GM12864 (cell line): ENCODE measurements around the gene ZNF774.
"Not testable (repeated sequence)": the region's sequence is repeated elsewhere in the genome, so short reads cannot be mapped to it uniquely, and the experiment has no call there.

Experiments used
- DNase-seq: peaks from one replicate; pipeline ENCODE4 v3.0.0-alpha.2; 2011; ENCODE audit warnings: low read depth
- H3K4me3 ChIP-seq: 2 replicates; pipeline ENCODE4 v1.5.1; 2011; ENCODE audit warnings: mild to moderate bottlenecking, low read depth, low read length, control low read depth
- CTCF ChIP-seq: IDR thresholded peaks from 2 replicates; pipeline ENCODE4 v1.5.1; 2011; ENCODE audit warnings: low read depth, mild to moderate bottlenecking, moderate library complexity, low read length, control low read depth, inconsistent platforms; ENCODE audit errors: missing control alignments

ZNF774 gene

DNA sequence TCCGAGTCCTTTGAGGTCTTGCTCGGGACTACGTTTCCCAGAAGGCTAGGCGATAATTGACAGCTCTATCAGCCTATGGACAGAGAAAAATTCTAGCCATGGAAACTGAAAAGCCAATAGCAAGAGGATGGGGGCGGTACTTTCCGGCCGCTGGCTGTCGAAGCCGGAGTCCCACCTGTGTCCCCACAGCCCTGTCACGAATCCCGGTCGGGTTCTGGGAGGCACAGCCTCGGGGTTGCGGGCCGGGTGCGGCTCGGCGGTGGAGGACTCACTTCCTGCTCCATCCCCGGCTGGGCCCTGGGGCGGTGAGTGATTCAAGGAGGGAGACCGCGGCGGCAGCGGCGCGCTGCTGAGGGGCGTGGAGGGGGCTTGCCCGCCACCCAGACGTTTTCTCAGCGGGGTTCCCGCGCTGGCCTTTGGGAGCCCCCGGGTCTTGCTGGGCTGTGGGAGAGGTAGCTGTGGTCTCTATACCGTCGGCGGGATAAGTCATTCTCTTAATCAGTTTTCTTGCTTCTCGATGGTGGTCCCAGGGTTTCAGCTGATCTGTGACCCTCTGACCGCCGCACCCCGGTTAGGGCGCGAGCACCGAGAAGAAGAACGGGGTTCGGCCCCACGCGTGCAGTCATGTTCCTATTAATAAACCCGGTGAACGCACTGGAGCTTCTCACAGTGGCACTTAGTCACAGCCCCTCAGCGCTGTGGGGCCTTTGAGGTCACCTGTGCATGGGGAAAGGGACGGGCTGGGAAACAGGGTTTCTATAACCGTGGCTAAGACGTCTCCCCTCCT is at the start of gene ZNF774:
Gene ZNF774 (plus strand): TSS at position 178 of the 787 bp plus-strand sequence. CDS start 2,377 bp downstream, outside the sequence.
- TF ChIP-seq CTCF, result no peak
- H3K4me3 ChIP-seq, result peak within 1 kb of the TSS; percentile 75
- DNase-seq, result peak; percentile 95

GRCh38 chr15:90305355-90305754 is 46.7 kb upstream of the ZNF774 start:
- H3K4me3 ChIP-seq, DNase-seq: not testable (repeated sequence)

- TF ChIP-seq CTCF, result no peak
- no peak for DNase-seq
- no peak overlapping the region for H3K4me3 ChIP-seq
Observed at GRCh38 chr15:90305932-90306331, 46.2 kb upstream of the ZNF774 start.

GRCh38 chr15:90306560-90306959 is 45.5 kb upstream of the ZNF774 start:
- no peak overlapping the region; the same call in 1 of the 2 replicates for H3K4me3 ChIP-seq
- TF ChIP-seq CTCF, result no peak
- DNase-seq, result peak; percentile 39

DNA sequence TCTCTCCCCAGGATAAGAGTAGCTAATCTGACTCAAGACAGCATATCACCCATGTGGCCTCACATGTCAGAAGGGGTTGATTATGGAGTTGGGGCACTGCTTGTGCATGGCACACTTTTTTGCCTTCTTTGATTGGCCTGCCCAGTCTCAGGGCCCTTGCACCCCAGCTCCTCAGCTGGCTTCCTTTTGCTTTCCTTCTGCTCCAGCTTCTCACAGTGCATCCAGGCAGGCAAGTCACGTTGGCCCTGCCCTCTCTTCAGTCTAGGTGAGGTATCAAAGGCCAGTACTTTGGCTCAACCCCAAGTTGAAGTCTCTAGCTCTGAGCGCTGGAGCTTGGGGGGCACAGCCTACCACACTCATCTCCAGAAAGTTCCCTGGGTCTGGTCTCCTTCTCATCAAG is 44.4 kb upstream of the ZNF774 start:
- no peak overlapping the region for H3K4me3 ChIP-seq
- no peak for DNase-seq
- no peak for TF ChIP-seq CTCF

GRCh38 chr15:90309020-90309419 is 43.1 kb upstream of the ZNF774 start:
- no peak for TF ChIP-seq CTCF
- no peak for DNase-seq
- H3K4me3 ChIP-seq, result no peak overlapping the region

DNA sequence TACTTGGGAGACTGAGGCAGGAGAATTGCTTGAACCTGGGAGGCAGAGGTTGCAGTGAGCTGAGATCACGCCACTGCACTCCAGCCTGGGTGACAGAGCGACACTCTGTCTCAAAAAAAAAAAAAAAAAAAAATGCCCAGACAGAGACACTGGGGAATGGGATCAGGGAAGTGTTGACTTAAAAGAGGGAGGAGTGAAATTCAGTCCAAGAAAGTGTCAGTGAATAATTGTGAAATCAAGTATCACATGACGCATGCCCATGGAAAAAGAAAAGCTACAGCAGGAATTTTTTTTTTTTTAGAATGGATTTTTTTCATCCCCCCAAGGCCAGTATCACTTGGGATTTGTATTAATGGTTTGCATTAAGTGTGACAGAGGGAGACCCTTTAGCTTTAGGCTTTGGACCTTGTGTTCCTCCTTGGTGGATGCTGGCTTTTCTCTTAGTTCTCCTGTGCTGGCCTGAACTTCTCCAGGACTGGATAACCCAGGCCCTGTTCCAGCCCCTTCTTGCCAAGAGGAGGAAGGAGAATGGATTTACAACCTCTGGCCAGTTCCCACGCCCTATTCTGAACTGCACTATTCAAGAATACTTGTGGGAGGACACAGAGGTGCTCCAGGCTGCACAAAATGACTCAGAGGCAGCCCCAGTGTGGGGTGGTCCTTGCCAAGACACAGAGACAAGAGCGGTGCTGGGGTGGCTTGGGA is 36.7 kb upstream of the ZNF774 start:
- no peak overlapping the region for H3K4me3 ChIP-seq
- no peak for DNase-seq
- no peak for TF ChIP-seq CTCF
